ENCODE data around the gene CARS2.

Gene CARS2

DNA sequence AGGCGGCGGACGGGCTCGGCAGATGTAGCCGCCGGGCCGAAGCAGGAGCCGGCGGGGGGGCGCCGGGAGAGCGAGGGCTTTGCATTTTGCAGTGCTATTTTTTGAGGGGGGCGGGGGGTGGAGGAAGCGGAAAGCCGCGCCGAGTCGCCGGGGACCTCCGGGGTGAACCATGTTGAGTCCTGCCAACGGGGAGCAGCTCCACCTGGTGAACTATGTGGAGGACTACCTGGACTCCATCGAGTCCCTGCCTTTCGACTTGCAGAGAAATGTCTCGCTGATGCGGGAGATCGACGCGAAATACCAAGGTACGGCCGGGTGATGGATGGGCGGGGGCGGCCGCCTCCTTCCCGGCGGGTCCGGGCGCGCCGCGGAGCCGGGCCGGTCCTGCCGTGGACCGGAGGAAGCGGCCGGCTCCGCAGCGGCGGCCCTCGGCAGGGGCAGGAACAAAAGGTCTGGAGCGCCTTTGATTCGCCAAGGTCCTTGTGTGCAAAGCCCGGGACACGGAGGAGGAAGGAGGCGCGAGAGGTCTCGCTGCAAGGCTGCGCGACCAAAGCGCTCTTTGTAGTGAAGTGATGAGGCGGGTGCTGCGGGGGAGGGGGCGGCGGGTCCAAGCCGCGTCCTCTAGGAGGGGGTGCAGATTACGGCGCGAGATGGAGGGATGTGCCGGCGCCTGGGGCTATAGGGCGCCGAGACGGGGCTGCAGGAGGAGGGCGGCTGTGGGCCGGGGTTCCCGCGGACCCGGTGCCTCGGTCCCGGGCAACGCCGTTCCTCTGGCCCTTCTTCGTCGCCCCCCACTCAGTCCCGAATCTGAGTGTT lies 8.3 kb upstream of the CARS2 start:
- no peak for TF ChIP-seq EP300 (IDR thresholded peaks at IDR 0.05; ENCODE audit: borderline replicate concordance)
- peak; percentile 46; the same call in 1 of the 2 replicates for TF ChIP-seq TAF1 (IDR thresholded peaks at IDR 0.05; ENCODE audit: low read depth)

DNA sequence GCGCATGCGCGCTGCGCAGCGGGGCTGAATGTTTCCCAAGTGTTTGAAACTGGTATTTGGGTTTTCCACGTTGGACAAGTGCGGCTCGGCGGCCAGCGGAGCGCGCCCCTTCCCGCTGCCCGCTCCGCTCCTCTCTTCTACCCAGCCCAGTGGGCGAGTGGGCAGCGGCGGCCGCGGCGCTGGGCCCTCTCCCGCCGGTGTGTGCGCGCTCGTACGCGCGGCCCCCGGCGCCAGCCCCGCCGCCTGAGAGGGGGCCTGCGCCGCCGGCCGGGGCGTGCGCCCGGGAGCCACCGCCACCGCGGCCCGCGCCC lies 7.7 kb upstream of the CARS2 start, which contains the start of gene ING1:
ING1 (plus strand) TSS at position 59 of the 311 bp plus-strand sequence. CDS start 450 bp downstream, outside the sequence.
- TF ChIP-seq EP300 (IDR thresholded peaks at IDR 0.05; ENCODE audit: borderline replicate concordance), result no peak
- TF ChIP-seq CREB1 (IDR thresholded peaks at IDR 0.05; ENCODE audit: low read depth), result no peak
- TF ChIP-seq TAF1 (IDR thresholded peaks at IDR 0.05; ENCODE audit: low read depth), result 0 out of 2 replicates have a peak, but pooled peaks have one; percentile 18
- no peak for TF ChIP-seq CEBPB (IDR thresholded peaks at IDR 0.05)
- no peak for TF ChIP-seq NFIC (IDR thresholded peaks at IDR 0.05)
- no peak; the same call in 1 of the 2 replicates for TF ChIP-seq ZBTB7A (IDR thresholded peaks at IDR 0.05; ENCODE audit: low read depth)

DNA sequence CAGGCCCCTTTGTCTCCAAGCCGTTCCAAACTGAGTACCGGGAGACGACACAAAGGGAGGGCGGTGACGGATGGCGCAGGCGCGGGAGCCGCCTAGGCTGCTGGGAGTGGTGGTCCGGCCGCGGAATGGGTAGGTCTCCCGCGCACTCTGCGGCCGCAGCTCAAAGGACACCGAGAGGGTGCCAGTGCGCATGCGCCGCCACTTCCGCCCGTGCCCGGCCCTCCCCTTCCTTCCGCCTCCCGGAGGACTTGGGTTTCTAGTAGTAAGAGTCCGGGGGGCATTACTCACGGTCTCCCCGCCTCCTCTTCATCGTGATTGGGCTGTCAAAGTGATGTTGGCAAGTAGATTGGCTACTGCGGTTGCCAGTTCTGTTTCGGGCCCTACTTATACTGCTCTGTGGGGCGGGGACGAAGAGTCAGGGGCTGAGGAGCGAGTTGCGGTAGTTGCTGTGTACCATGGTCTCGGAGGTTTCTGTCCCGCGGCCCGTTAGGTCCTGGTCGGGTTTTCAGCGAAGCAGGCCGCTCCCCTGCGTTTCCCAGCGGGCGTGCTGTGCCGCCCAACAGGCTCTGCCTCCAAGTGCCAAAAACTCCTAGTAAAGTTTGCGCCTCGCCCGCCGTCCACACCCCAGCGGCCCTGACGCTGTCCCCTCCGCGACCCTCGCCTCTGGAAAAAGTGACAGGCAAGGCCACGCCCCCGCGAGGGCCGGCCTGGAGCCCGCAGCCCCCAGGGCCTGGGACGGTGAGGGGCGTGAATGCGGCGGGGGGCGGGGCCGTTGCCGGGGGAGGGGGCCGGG lies 7.1 kb upstream of the CARS2 start:
- TF ChIP-seq TEAD4 (IDR thresholded peaks at IDR 0.05) (no peak; the same call in 1 of the 2 replicates), MAX (IDR thresholded peaks at IDR 0.05) (no peak), CREB1 (IDR thresholded peaks at IDR 0.05; ENCODE audit: low read depth) (no peak; the same call in 1 of the 2 replicates), USF1 (IDR thresholded peaks at IDR 0.05) (peak; percentile 2; the same call in 1 of the 2 replicates), TAF1 (IDR thresholded peaks at IDR 0.05; ENCODE audit: low read depth) (peak; percentile 50; the same call in 1 of the 2 replicates), RAD21 (IDR thresholded peaks at IDR 0.05; ENCODE audit: low read depth) (no peak), TCF12 (IDR thresholded peaks at IDR 0.05; ENCODE audit: low read depth) (0 out of 2 replicates have a peak, but pooled peaks have one; percentile 37), ZBTB7A (IDR thresholded peaks at IDR 0.05; ENCODE audit: low read depth) (peak; percentile 97), YY1 (IDR thresholded peaks at IDR 0.05; ENCODE audit: low read depth) (no peak; the same call in 1 of the 2 replicates), EP300 (IDR thresholded peaks at IDR 0.05; ENCODE audit: borderline replicate concordance) (no peak), FOXM1 (IDR thresholded peaks at IDR 0.05; ENCODE audit: borderline replicate concordance, low read depth) (no peak), CEBPB (IDR thresholded peaks at IDR 0.05) (0 out of 2 replicates have a peak, but pooled peaks have one; percentile 17), EGR1 (IDR thresholded peaks at IDR 0.05) (0 out of 2 replicates have a peak, but pooled peaks have one; percentile 7), NFIC (IDR thresholded peaks at IDR 0.05) (peak; percentile 19; the same call in 1 of the 2 replicates)
- TF ChIP-seq, protein P1, sequence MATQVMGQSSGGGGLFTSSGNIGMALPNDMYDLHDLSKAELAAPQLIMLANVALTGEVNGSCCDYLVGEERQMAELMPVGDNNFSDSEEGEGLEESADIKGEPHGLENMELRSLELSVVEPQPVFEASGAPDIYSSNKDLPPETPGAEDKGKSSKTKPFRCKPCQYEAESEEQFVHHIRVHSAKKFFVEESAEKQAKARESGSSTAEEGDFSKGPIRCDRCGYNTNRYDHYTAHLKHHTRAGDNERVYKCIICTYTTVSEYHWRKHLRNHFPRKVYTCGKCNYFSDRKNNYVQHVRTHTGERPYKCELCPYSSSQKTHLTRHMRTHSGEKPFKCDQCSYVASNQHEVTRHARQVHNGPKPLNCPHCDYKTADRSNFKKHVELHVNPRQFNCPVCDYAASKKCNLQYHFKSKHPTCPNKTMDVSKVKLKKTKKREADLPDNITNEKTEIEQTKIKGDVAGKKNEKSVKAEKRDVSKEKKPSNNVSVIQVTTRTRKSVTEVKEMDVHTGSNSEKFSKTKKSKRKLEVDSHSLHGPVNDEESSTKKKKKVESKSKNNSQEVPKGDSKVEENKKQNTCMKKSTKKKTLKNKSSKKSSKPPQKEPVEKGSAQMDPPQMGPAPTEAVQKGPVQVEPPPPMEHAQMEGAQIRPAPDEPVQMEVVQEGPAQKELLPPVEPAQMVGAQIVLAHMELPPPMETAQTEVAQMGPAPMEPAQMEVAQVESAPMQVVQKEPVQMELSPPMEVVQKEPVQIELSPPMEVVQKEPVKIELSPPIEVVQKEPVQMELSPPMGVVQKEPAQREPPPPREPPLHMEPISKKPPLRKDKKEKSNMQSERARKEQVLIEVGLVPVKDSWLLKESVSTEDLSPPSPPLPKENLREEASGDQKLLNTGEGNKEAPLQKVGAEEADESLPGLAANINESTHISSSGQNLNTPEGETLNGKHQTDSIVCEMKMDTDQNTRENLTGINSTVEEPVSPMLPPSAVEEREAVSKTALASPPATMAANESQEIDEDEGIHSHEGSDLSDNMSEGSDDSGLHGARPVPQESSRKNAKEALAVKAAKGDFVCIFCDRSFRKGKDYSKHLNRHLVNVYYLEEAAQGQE (IDR thresholded peaks at IDR 0.05; ENCODE audit: low read depth), result no peak

DNA sequence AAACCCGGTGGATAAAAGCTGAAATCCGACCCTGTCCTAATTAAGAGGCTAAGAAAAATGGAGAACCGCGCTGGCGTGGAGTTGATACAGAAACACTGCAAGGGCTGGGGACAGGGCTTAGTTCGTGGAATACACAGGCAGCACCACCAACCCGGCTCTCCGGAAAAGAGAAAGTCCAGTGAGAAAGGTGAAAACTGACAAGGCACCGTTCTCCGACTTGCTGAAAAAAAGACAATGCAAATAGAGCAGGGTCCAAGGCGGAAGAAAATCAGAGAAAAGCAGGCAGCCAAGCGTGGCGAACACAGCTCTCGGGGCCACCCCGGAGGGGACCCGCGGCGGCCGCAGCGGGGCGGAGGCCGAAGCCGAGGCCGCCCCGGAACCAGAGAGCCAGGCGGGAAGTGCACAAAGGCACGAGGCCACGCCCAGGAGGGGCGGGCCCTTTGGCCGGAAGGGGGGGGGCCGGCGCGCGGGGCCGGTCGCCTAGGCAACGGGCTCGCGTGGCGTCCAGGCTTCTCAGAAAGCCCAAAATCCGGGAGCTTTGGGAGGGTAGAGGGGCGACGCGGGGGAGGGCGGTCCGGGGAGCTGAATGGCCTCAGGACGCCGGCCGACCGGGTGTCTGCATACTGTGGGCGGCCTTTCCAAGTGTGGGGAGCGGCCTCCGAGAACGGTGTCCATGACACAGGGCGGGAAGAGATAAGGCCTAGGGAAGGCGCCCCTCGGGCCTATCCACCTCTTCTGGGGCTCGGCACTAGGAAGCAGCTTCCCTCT lies 6.3 kb upstream of the CARS2 start:
- no peak for TF ChIP-seq NFIC (IDR thresholded peaks at IDR 0.05)
- TF ChIP-seq YY1 (IDR thresholded peaks at IDR 0.05; ENCODE audit: low read depth), result peak; percentile 14; the same call in 1 of the 2 replicates
- peak; percentile 66 for TF ChIP-seq TAF1 (IDR thresholded peaks at IDR 0.05; ENCODE audit: low read depth)
- TF ChIP-seq TEAD4 (IDR thresholded peaks at IDR 0.05), result no peak
- TF ChIP-seq, protein P1 (IDR thresholded peaks at IDR 0.05; ENCODE audit: low read depth), result no peak
- 0 out of 2 replicates have a peak, but pooled peaks have one; percentile 27 for TF ChIP-seq TCF12 (IDR thresholded peaks at IDR 0.05; ENCODE audit: low read depth)

DNA sequence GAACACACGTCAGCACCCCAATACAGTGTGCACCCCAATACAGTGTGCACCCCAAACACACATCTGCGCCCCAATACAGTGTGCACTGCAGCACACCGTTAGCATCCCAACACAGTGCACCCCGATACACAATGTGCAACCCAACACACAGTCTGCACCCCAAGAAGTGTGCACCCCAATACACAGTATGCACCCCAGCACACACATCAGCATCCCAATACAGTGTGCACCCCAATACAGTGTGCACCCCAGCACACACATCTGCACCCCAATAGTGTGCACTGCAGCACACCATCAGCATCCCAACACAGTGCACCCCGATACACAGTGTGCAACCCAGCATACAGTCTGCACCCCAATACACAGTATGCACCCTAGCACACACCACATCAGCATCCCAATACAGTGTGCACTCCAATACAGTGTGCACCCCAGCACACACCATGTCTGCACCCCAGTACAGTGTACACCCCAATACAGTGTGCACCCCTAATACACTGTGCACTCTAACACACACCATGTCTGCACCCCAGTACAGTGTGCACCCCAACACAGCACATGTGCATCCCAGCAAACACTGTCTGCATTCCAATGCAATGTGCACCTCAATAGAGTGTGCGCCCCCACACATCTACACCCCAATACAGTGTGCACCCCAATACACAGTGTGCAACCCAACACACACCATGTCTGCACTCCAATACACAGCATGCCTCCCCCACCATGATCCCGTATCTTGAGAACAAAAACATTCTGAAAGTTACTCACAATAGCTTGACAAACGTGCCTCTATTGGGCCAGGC lies 855 bp upstream of the CARS2 start:
- TF ChIP-seq YY1 (IDR thresholded peaks at IDR 0.05; ENCODE audit: low read depth) (no peak), CREB1 (IDR thresholded peaks at IDR 0.05; ENCODE audit: low read depth) (no peak), TAF1 (IDR thresholded peaks at IDR 0.05; ENCODE audit: low read depth) (no peak), EGR1 (IDR thresholded peaks at IDR 0.05) (no peak), USF1 (IDR thresholded peaks at IDR 0.05) (no peak), NFIC (IDR thresholded peaks at IDR 0.05) (no peak), CEBPB (IDR thresholded peaks at IDR 0.05) (no peak), RAD21 (IDR thresholded peaks at IDR 0.05; ENCODE audit: low read depth) (no peak), ZBTB7A (IDR thresholded peaks at IDR 0.05; ENCODE audit: low read depth) (no peak), FOXM1 (IDR thresholded peaks at IDR 0.05; ENCODE audit: borderline replicate concordance, low read depth) (no peak), TEAD4 (IDR thresholded peaks at IDR 0.05) (no peak), MAX (IDR thresholded peaks at IDR 0.05) (no peak), EP300 (IDR thresholded peaks at IDR 0.05; ENCODE audit: borderline replicate concordance) (no peak), TCF12 (IDR thresholded peaks at IDR 0.05; ENCODE audit: low read depth) (no peak)
- TF ChIP-seq, protein P1 (IDR thresholded peaks at IDR 0.05; ENCODE audit: low read depth), result no peak

All from Ishikawa (cell line).